Esophagus muscularis mucosa (tissue), 4 donors: Measurements from ENCODE around the gene TTYH2. TPM values are rescaled to one million over a fixed set of nuclear protein-coding genes. Genes with fewer than 3 reads are reported as not detected.

Source experiments
- DNase-seq: peaks from one replicate; pipeline ENCODE4 v3.0.0-alpha.2; 2017; ENCODE audit errors: extremely low spot score
- H3K27ac ChIP-seq, 4 donors: fragments of 200-600 bp; sonication (generic); replicated peaks in 1 of 4; 1 replicate in 3 of 4; 2 replicates in 1 of 4; pipeline ENCODE4 v1.5.1; 2016 to 2019; ENCODE audit warnings: mild to moderate bottlenecking in 1 of 4
- H3K27me3 ChIP-seq, 4 donors: fragments of 200-600 bp; sonication (generic); one replicate each; pipeline versions ENCODE4 v1.5.1 to v1.6.0; 2016 to 2019
- H3K36me3 ChIP-seq, 4 donors: fragments of 200-600 bp; sonication (generic); one replicate each; pipeline ENCODE4 v1.5.1; 2016 to 2019
- H3K4me1 ChIP-seq, 4 donors: fragments of 200-600 bp; sonication (generic); one replicate each; pipeline ENCODE4 v1.5.1; 2016 to 2019
- H3K4me3 ChIP-seq, 4 donors: fragments of 200-600 bp; sonication (generic); 1 replicate in 2 of 4; 2 replicates in 2 of 4; pipeline ENCODE4 v1.5.1; 2016 to 2019; ENCODE audit warnings: mild to moderate bottlenecking in 4 of 4, moderate library complexity in 1 of 4
- H3K9me3 ChIP-seq, 4 donors: fragments of 200-600 bp; sonication (generic); 1 replicate in 3 of 4; 2 replicates in 1 of 4; pipeline ENCODE4 v1.5.1; 2016 to 2019
- CTCF ChIP-seq, 3 experiments: fragments of 200-600 bp in 2 of 3; fragments of 450-650 bp in 1 of 3; sonication (generic) in 2 of 3; IDR thresholded peaks; one replicate each; pipeline ENCODE4 v1.5.1; 2017 to 2019; ENCODE audit warnings: antibody characterized with exemption in 3 of 3, mild to moderate bottlenecking in 2 of 3, moderate library complexity in 1 of 3
- EP300 ChIP-seq: sonication (generic); formaldehyde crosslinking; IDR thresholded peaks from one replicate; pipeline ENCODE4 v1.6.1; 2017; ENCODE audit warnings: antibody characterized with exemption
- POLR2A ChIP-seq: fragments of 450-650 bp; IDR thresholded peaks from one replicate; pipeline ENCODE4 v1.6.1; 2017; ENCODE audit warnings: antibody characterized with exemption, moderate library complexity, mild to moderate bottlenecking, low read depth
- POLR2AphosphoS5 ChIP-seq, 2 donors: sonication (generic); formaldehyde crosslinking; IDR thresholded peaks; one replicate each; pipeline ENCODE4 v1.6.1; 2017; ENCODE audit warnings: antibody characterized with exemption in 2 of 2
- WGBS: methylation state at CpG from one replicate; pipeline ENCODE4 v1.1.5; 2018; 5-methylcytosine and 5-hydroxymethylcytosine counted together
- intact Hi-C: fragments of 100-400 bp; cut with DNase I; formaldehyde crosslinking; loops from one replicate; pipeline ENCODE4 v1.15.1; 2023
- total RNA-seq, 4 donors: library from RNA; depleted of rRNA; stranded (reverse); fragments of >200 nt; gene quantifications; one replicate each; pipeline versions ENCODE4 v1.1.0 to v1.2.1, GENCODE V29; 2016

TTYH2 gene
- total RNA-seq, 4 donors from 2014 or later = 5.8 to 11.3 (median 7.9) TPM

GRCh38 chr17:74213861-74214391, 555 bp downstream of the TTYH2 start:
- Histone ChIP-seq H3K4me1 (peaks cover 41 to 70% (median 52%) of the 10 kb centered on the region in 4 donors), H3K36me3 (peaks cover 12 to 22% (median 16%) of the 10 kb centered on the region in 4 donors), H3K27ac (peak overlapping the region; percentile 50 to 86 (median 79)), H3K4me3 (peak overlapping the region; percentile 60 to 73 (median 62)), H3K27me3 (no peaks in the 10 kb centered on the region), H3K9me3 (no peaks in the 10 kb centered on the region)
- TF ChIP-seq POLR2AphosphoS5 (IDR thresholded peaks at IDR 0.05) = no peak
- no peak for TF ChIP-seq POLR2A
- no peak for TF ChIP-seq EP300
- no peak for TF ChIP-seq CTCF (IDR thresholded peaks at IDR 0.05)
- intact Hi-C loops = loop anchor here (5.0 kb wide), 2 partner anchors 148 to 238 kb away; partner anchors contain the start of gene BTBD17
- 13% methylated on average over 26 of the region's 33 CpGs for WGBS
- DNase-seq = no peak

GRCh38 chr17:74214484-74215341, 1.3 kb downstream of the TTYH2 start:
- no peak for TF ChIP-seq CTCF (IDR thresholded peaks at IDR 0.05)
- TF ChIP-seq POLR2A = no peak
- TF ChIP-seq POLR2AphosphoS5 (IDR thresholded peaks at IDR 0.05) = no peak
- no peak for TF ChIP-seq EP300
- intact Hi-C loops = loop anchor here (5.0 kb wide), 2 partner anchors 148 to 238 kb away; partner anchors contain the start of gene BTBD17
- no peaks in the 10 kb centered on the region for H3K27me3 ChIP-seq
- H3K9me3 ChIP-seq = no peaks in the 10 kb centered on the region
- peaks cover 6 to 14% (median 8%) of the 10 kb centered on the region in 4 donors for H3K36me3 ChIP-seq
- WGBS = 71% methylated on average over 8 of the region's 16 CpGs
- H3K4me3 ChIP-seq = peak overlapping the region; percentile 60 to 73 (median 62)
- no peak for DNase-seq
- H3K27ac ChIP-seq = peak overlapping the region; percentile 50 to 86 (median 79)
- peaks cover 41 to 69% (median 52%) of the 10 kb centered on the region in 4 donors for H3K4me1 ChIP-seq

GRCh38 chr17:74215342-74215727, 2.0 kb downstream of the TTYH2 start:
- no peak overlapping the region for H3K27ac ChIP-seq

GRCh38 chr17:74216505-74216904, 3.1 kb downstream of the TTYH2 start:
- intact Hi-C loops = no loop called here
- DNase-seq = no peak
- no peaks in the 10 kb centered on the region for H3K27me3 ChIP-seq
- 24% methylated on average over 2 of the region's 5 CpGs for WGBS
- H3K4me3 ChIP-seq = no peak overlapping the region
- H3K27ac ChIP-seq = no peak overlapping the region
- H3K4me1 ChIP-seq = peaks cover 25 to 52% (median 35%) of the 10 kb centered on the region in 4 donors
- no peak for TF ChIP-seq POLR2A
- no peak for TF ChIP-seq CTCF (IDR thresholded peaks at IDR 0.05)
- TF ChIP-seq POLR2AphosphoS5 (IDR thresholded peaks at IDR 0.05) = no peak
- no peak for TF ChIP-seq EP300
- H3K9me3 ChIP-seq = no peaks in the 10 kb centered on the region
- H3K36me3 ChIP-seq = peaks cover 0 to 4% (median 0%) of the 10 kb centered on the region in 4 donors

More at GRCh38 chr17:74215342-74215727, 2.0 kb downstream of the TTYH2 start:
- no peaks in the 10 kb centered on the region for H3K9me3 ChIP-seq
- intact Hi-C loops = no loop called here
- H3K27me3 ChIP-seq = no peaks in the 10 kb centered on the region
- 68% methylated on average over 3 of the region's 6 CpGs for WGBS
- H3K4me3 ChIP-seq = no peak overlapping the region
- H3K4me1 ChIP-seq = peaks cover 36 to 64% (median 47%) of the 10 kb centered on the region in 4 donors
- TF ChIP-seq EP300 (no peak), CTCF (IDR thresholded peaks at IDR 0.05) (no peak), POLR2A (no peak), POLR2AphosphoS5 (IDR thresholded peaks at IDR 0.05) (no peak)
- no peak for DNase-seq
- H3K36me3 ChIP-seq = peaks cover 0 to 8% (median 2%) of the 10 kb centered on the region in 4 donors
